NOMO-1 treated with DMSO at 0.1 percent for 48 hours (cell line): ENCODE results near the gene UCMA.

Experiments used
- DNase-seq: peaks from one replicate; lab custom pipeline; 2025; ENCODE audit not compliant: unreplicated experiment; lab: John Stamatoyannopoulos, UW

Gene UCMA

GRCh38 chr10:13189961-13190360 is 44.2 kb downstream of the UCMA start:
- DNase-seq: no peak

DNA sequence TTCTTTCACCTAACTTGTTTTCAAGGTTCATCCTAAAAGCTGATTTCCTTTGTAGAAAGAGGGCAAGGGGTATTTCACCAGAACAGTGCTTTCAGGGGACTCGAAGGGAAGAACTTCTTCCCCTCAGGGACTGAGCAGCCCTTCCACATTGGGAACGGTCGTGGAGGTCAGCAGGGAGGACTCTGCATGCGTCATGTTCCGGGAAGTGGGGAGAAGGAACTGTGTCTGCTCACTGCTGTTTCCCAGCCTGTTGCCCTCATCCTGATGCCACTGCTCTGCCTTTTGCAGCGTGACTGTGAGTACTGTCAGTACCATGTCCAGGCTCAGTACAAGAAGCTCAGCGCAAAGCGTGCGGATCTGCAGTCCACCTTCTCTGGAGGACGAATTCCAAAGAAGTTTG is 45.6 kb downstream of the UCMA start:
- no peak for DNase-seq

- DNase-seq: no peak
These were observed 47.0 kb downstream of the UCMA start for GRCh38 chr10:13187135-13187534.

DNA sequence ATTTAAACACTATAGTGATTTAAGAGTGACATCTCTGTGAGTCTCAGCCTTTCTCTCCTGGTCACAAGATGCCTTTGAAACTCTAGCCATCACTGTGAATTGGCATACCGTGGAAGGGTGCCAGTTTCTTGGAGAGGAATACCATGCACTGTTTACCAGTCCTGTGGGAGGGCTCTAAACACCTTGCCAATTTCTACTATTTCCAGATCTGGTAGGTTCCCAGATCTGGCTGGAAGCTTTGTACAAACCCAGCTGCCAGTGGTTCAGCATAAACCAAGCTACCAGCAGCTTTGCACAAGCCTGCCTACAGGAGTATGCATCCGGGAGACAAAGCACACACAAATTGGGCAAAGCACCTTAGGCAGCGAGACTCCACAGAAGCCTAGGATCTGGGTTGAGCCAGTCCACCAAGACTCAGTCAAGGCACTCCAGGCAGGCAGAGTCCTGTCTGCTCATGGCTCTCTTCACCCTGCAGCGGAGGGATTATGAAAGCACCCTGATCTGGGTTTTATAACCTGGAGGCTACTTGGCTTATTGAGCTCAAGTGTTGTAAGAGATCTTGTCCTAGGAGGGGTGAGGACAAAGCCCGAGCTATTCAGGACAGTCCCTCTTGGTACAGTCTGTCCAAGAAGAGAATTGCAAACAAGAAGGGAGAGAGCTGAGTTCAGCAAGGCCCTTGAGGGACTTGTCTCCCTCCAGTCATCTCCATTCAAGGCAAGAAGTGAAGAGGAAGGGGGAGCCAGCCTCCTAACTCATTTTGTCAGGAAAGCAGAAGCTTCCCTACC is 49.3 kb downstream of the UCMA start:
- DNase-seq: no peak

- no peak for DNase-seq
These were observed 49.9 kb downstream of the UCMA start for GRCh38 chr10:13184276-13184675.

DNA sequence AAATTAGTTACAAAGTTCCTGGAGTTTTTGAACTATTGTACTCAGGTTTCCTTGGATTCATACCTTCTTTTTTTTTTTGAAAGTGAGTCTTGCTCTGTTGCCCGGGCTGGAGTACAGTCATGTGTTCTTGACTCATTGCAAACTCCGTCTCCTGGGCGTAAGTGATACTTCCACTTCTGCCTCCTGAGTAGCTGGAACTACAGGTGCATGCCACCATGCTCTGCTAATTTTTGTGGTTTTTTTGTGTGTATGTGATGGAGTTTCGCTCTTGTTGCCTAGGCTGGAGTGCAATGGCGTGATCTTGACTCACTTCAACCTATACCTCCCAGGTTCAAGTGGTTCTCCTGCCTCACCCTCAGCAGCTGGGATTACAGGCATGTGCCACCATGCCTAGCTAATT is 50.5 kb downstream of the UCMA start:
- DNase-seq: no peak

- no peak for DNase-seq
These were observed 51.8 kb downstream of the UCMA start for GRCh38 chr10:13182424-13182823.

DNA sequence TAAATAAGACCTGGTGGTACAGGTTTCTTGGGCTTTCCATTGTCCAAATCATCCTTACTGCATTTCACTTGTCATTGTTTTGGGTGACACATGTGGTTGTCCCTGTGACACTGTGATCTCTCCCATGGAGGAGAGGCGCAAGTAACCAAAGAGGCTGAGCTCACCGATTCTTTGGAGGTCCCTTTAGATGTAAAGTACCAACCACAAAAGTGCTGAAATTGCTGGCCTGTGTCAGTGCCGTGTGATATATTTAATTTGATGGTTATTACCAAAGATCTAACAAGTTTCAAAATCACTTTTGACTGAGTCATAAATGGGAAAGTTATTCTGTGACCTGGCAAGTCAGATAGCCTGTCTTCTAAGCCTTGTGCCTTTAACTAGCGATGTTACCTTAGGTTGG is 53.4 kb downstream of the UCMA start:
- DNase-seq: no peak

DNA sequence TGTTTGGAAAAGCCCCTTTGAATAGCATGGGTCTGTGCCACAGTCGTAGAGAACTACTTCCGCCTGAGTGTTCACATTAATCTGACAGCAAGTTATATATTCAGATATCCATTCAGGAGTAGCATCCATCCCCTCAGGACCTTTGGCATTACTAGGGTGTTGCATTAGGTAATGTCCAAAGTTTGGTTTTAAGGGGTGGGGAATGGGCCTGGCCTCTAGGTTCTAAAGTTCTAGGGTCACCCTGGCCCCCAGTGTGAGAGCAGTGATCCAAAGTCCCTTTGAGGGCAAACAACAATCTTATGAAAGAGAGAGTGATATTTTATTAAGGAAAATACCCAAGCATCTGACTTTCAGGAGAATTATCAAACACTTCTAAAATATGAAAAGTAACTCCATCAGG is 60.6 kb downstream of the UCMA start:
- no peak for DNase-seq
